Glutamatergic neuron (in vitro differentiated cells): Measurements from ENCODE around the gene GNAI3. TPM values are rescaled to one million over a fixed set of nuclear protein-coding genes. Genes with fewer than 3 reads are reported as not detected.
A peak's percentile ranks its signal among the peaks of the same experiment; 100 is the strongest.

Source experiments
- DNase-seq: peaks from one replicate; pipeline ENCODE4 v3.0.0; 2022
- H3K27ac Mint-ChIP-seq: one replicate; pipeline ENCODE4 v1.8.0; 2020; ENCODE audit warnings: mild to moderate bottlenecking, mixed read lengths, inconsistent platforms; ENCODE audit not compliant: unreplicated experiment
- H3K27me3 Mint-ChIP-seq: one replicate; pipeline ENCODE4 v1.8.0; 2020; ENCODE audit warnings: mild to moderate bottlenecking, moderate library complexity, mixed read lengths, inconsistent platforms; ENCODE audit not compliant: unreplicated experiment
- H3K36me3 Mint-ChIP-seq: one replicate; pipeline ENCODE4 v1.8.0; 2020; ENCODE audit warnings: mild to moderate bottlenecking, mixed read lengths, inconsistent platforms; ENCODE audit not compliant: unreplicated experiment
- H3K4me1 Mint-ChIP-seq: one replicate; pipeline ENCODE4 v1.8.0; 2020; ENCODE audit warnings: mild to moderate bottlenecking, low read depth, mixed read lengths, inconsistent platforms; ENCODE audit not compliant: unreplicated experiment
- H3K4me3 Mint-ChIP-seq: one replicate; pipeline ENCODE4 v1.8.0; 2020; ENCODE audit warnings: mild to moderate bottlenecking, mixed read lengths, inconsistent platforms; ENCODE audit not compliant: unreplicated experiment
- H3K9me3 Mint-ChIP-seq: one replicate; pipeline ENCODE4 v1.8.0; 2020; ENCODE audit warnings: mild to moderate bottlenecking, moderate library complexity, mixed read lengths, inconsistent platforms; ENCODE audit not compliant: unreplicated experiment
- CTCF ChIP-seq: fragments of 200-600 bp; sonication (generic); IDR thresholded peaks from one replicate; pipeline ENCODE4 v1.5.0; 2021; ENCODE audit not compliant: partially characterized antibody, unreplicated experiment
- total RNA-seq: library from RNA; stranded (reverse); fragmentation: NEBNext Ultra II Directional; extraction: Animal tissue kit (Norgen Biotek cat#: 25700); gene quantifications from one replicate; pipeline ENCODE4 v1.2.1, GENCODE V29; 2021; ENCODE audit not compliant: unreplicated experiment

The GNAI3 gene
- total RNA-seq, 1 donor from 2014 or later: 13.8 TPM

GRCh38 chr1:109642626-109643025, 94.2 kb downstream of the GNAI3 start:
- Mint-ChIP-seq H3K27me3 (peaks cover 3% of the 10 kb centered on the region), H3K27ac (no peak overlapping the region), H3K36me3 (no peaks in the 10 kb centered on the region), H3K9me3 (peaks cover 3% of the 10 kb centered on the region), H3K4me1 (peaks cover 7% of the 10 kb centered on the region), H3K4me3 (no peak overlapping the region)
- no peak for DNase-seq
- no peak for TF ChIP-seq CTCF

GRCh38 chr1:109643385-109644230, 95.2 kb downstream of the GNAI3 start:
- Mint-ChIP-seq H3K4me1 (peaks cover 7% of the 10 kb centered on the region), H3K27me3 (peaks cover 3% of the 10 kb centered on the region), H3K27ac (no peak overlapping the region), H3K9me3 (peaks cover 3% of the 10 kb centered on the region), H3K4me3 (no peak overlapping the region), H3K36me3 (no peaks in the 10 kb centered on the region)
- TF ChIP-seq CTCF: peak; percentile 85
- peak; percentile 92 for DNase-seq

GRCh38 chr1:109644670-109645069, 96.3 kb downstream of the GNAI3 start:
- peaks cover 3% of the 10 kb centered on the region for H3K4me1 Mint-ChIP-seq
- no peak overlapping the region for H3K27ac Mint-ChIP-seq
- H3K36me3 Mint-ChIP-seq: no peaks in the 10 kb centered on the region
- peaks cover 3% of the 10 kb centered on the region for H3K27me3 Mint-ChIP-seq
- no peak overlapping the region for H3K4me3 Mint-ChIP-seq
- H3K9me3 Mint-ChIP-seq: peaks cover 3% of the 10 kb centered on the region
- TF ChIP-seq CTCF: no peak
- no peak for DNase-seq

GRCh38 chr1:109649491-109649914, 101.1 kb downstream of the GNAI3 start:
- peaks cover 2% of the 10 kb centered on the region for H3K27me3 Mint-ChIP-seq
- no peak overlapping the region for H3K4me3 Mint-ChIP-seq
- no peak for TF ChIP-seq CTCF
- no peaks in the 10 kb centered on the region for H3K36me3 Mint-ChIP-seq
- H3K27ac Mint-ChIP-seq: no peak overlapping the region
- peaks cover 3% of the 10 kb centered on the region for H3K4me1 Mint-ChIP-seq
- DNase-seq: no peak
- H3K9me3 Mint-ChIP-seq: peaks cover 4% of the 10 kb centered on the region

GRCh38 chr1:109650609-109651008, 102.2 kb downstream of the GNAI3 start:
- peaks cover 4% of the 10 kb centered on the region for H3K9me3 Mint-ChIP-seq
- H3K4me1 Mint-ChIP-seq: peaks cover 3% of the 10 kb centered on the region
- no peak for DNase-seq
- H3K36me3 Mint-ChIP-seq: no peaks in the 10 kb centered on the region
- no peak overlapping the region for H3K4me3 Mint-ChIP-seq
- peaks cover 6% of the 10 kb centered on the region for H3K27me3 Mint-ChIP-seq
- no peak for TF ChIP-seq CTCF
- no peak overlapping the region for H3K27ac Mint-ChIP-seq
